ENCODE data around the gene DPP6. TPM values are rescaled to one million over a fixed set of nuclear protein-coding genes. Genes with fewer than 3 reads are reported as not detected.

DPP6 gene
- total RNA-seq, 3 donors from 2014 or later: 0.59 to 0.98 TPM; not detected in 1

DNA sequence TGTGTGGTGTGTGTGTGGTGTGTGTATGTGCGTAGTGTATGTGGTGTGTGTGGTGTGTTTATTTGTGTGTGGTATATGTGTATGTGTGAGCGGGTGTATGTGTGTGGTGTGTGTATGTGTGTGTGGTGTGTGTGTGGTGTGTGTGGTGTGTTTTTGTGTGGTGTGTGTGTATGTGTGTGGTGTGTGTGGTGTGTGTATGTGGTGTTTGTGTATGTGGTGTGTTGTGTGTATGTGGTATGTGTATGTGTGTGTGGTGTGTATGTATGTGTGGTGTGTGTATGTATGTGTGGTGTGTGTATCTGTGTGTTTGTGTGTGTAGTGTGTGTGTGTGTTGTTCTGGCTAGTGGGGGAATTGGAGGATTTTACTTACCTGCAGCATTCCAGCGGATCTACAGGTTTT is 523.3 kb downstream of the DPP6 start:
- no peaks in the 10 kb centered on the region for H3K4me1 ChIP-seq
- H3K27ac ChIP-seq: no peak overlapping the region
- intact Hi-C loops (cut with DNase I; ENCODE audit: low total_unique reads): no loop called here
- DNase-seq (ENCODE audit: low spot score in 2 of 2): no peak
- peaks cover 0 to 3% of the 10 kb centered on the region in 2 donors for H3K9me3 ChIP-seq
- no peaks in the 10 kb centered on the region for H3K27me3 ChIP-seq
- H3K4me3 ChIP-seq: no peak overlapping the region
- TF ChIP-seq POLR2AphosphoS5 (IDR thresholded peaks at IDR 0.05): no peak
- no peaks in the 10 kb centered on the region for H3K36me3 ChIP-seq

DNA sequence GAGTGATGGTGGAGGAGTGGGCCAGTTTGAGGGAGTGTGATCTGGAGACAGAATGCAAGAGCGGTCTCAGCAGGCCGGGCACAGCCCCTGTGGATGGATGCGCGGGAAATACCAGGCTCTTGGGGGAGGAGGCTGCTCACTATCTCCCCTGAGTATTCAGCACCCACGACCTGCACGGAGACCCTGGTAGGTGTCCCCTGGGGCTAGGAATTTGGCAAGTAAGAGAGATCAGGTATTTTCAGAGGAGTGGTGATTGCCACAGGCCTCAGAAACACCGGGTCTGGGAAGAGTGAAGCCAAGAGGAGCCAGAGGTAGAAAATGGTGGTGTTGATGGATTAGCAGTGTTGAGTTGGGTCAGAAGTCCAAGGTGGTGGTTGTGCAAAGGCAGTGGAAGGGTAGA is 524.4 kb downstream of the DPP6 start:
- no peak for DNase-seq (ENCODE audit: low spot score in 2 of 2)
- TF ChIP-seq, protein P1, sequence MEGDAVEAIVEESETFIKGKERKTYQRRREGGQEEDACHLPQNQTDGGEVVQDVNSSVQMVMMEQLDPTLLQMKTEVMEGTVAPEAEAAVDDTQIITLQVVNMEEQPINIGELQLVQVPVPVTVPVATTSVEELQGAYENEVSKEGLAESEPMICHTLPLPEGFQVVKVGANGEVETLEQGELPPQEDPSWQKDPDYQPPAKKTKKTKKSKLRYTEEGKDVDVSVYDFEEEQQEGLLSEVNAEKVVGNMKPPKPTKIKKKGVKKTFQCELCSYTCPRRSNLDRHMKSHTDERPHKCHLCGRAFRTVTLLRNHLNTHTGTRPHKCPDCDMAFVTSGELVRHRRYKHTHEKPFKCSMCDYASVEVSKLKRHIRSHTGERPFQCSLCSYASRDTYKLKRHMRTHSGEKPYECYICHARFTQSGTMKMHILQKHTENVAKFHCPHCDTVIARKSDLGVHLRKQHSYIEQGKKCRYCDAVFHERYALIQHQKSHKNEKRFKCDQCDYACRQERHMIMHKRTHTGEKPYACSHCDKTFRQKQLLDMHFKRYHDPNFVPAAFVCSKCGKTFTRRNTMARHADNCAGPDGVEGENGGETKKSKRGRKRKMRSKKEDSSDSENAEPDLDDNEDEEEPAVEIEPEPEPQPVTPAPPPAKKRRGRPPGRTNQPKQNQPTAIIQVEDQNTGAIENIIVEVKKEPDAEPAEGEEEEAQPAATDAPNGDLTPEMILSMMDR (IDR thresholded peaks at IDR 0.05): no peak
- TF ChIP-seq POLR2AphosphoS5 (IDR thresholded peaks at IDR 0.05): no peak
- no peak for TF ChIP-seq POLR2A (IDR thresholded peaks at IDR 0.05)
- no peak overlapping the region for H3K4me3 ChIP-seq
- H3K4me1 ChIP-seq: no peaks in the 10 kb centered on the region
- no peak overlapping the region for H3K27ac ChIP-seq
- no peaks in the 10 kb centered on the region for H3K27me3 ChIP-seq
- intact Hi-C loops (cut with DNase I; ENCODE audit: low total_unique reads): no loop called here
- H3K9me3 ChIP-seq: peaks cover 0 to 3% of the 10 kb centered on the region in 2 donors
- no peaks in the 10 kb centered on the region for H3K36me3 ChIP-seq

DNA sequence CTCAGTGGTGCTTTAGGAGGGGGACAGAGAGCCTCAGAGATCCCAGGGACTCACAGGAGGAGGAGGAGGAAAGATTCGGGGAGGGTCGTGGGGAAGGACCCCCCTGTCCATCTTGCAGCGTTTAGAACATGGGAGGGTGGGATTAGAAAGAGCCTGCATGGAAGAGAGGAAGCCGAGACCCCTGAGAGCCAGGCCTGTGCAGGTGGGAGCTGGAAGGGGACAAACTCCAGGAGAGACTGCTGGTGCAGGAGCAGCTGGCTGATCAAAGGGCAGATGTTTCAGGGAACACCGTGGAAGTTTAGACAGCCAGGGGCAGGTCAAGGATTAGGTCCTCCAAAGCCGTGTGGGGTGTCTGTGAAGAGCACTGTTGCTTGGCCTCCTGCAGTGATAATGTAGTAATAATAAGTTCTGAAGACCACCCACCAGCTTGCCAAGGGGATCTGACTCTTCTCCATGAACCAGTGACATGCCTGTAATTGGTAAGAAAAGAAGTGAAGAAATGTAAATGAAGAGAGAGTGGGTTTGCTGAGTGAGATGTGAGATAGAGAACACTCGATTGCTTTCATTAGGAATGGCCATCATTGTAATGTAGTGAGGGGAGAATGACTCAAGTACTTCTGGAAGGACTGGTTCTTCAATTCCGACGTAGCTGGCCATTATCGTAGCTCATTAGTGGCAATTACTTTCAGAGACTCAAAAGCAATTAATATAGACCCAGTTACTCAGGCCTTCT is 525.1 kb downstream of the DPP6 start:
- no peak for TF ChIP-seq POLR2A (IDR thresholded peaks at IDR 0.05)
- no peak for TF ChIP-seq POLR2AphosphoS5 (IDR thresholded peaks at IDR 0.05)
- TF ChIP-seq, protein P1 (IDR thresholded peaks at IDR 0.05): no peak
- no peaks in the 10 kb centered on the region for H3K36me3 ChIP-seq
- H3K27ac ChIP-seq: no peak overlapping the region
- intact Hi-C loops (cut with DNase I; ENCODE audit: low total_unique reads): no loop called here
- H3K9me3 ChIP-seq: peaks cover 0 to 1% of the 10 kb centered on the region in 2 donors
- no peak overlapping the region for H3K4me3 ChIP-seq
- H3K27me3 ChIP-seq: no peaks in the 10 kb centered on the region
- DNase-seq (ENCODE audit: low spot score in 2 of 2): no peak
- no peaks in the 10 kb centered on the region for H3K4me1 ChIP-seq

DNA sequence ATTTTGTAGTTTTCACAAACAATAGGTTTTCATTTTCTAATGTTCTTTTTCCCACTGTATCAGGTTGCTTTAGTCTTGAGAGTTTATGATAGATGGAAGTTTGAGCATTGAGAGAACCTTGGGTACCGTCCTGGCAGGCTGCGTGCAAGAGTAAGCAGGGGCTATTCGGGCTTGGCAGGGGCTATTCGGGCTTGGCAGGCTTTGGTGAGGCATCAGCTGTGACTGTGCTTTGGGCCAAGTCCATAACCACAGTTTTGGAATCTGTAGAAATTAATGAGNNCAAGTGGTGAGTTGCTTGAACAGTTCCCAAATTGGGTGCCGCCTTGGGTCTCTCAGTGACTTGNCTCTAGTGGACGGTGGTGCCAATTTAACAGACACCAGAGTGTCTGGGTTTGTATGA is 526.1 kb downstream of the DPP6 start:
- H3K4me1 ChIP-seq: no peaks in the 10 kb centered on the region
- TF ChIP-seq, protein P1 (IDR thresholded peaks at IDR 0.05): no peak
- no peak for TF ChIP-seq POLR2A (IDR thresholded peaks at IDR 0.05)
- TF ChIP-seq POLR2AphosphoS5 (IDR thresholded peaks at IDR 0.05): no peak
- H3K9me3 ChIP-seq: peaks cover 0 to 11% of the 10 kb centered on the region in 2 donors
- H3K27me3 ChIP-seq: no peaks in the 10 kb centered on the region
- H3K27ac ChIP-seq: no peak overlapping the region
- intact Hi-C loops (cut with DNase I; ENCODE audit: low total_unique reads): no loop called here
- H3K4me3 ChIP-seq: no peak overlapping the region
- no peaks in the 10 kb centered on the region for H3K36me3 ChIP-seq
- no peak for DNase-seq (ENCODE audit: low spot score in 2 of 2)

DNA sequence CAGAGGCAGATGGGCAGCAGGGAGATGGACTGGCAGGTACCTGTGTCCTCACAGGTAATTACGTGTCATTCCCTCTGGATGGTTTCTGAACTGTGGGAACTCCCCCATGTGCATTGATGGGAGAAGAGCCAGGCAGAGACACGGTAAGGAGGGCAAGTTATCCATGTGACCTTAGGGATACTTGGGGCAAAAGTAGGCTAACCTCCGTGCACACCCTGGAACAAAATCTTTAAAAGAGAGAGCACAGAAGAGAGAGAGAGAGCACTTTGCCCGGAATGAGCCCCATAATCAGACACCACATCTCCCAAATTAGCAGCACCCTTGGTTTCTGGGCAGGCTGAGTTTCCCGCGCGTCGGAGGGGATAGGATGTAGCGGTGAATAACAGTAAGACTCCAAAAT is 527.5 kb downstream of the DPP6 start:
- Histone ChIP-seq H3K9me3 (peaks cover 0 to 18% of the 10 kb centered on the region in 2 donors), H3K27me3 (no peaks in the 10 kb centered on the region), H3K27ac (no peak overlapping the region), H3K4me1 (no peaks in the 10 kb centered on the region), H3K4me3 (no peak overlapping the region), H3K36me3 (no peaks in the 10 kb centered on the region)
- intact Hi-C loops (cut with DNase I; ENCODE audit: low total_unique reads): no loop called here
- TF ChIP-seq POLR2AphosphoS5 (IDR thresholded peaks at IDR 0.05): no peak
- TF ChIP-seq, protein P1 (IDR thresholded peaks at IDR 0.05): no peak
- TF ChIP-seq POLR2A (IDR thresholded peaks at IDR 0.05): no peak
- no peak for DNase-seq (ENCODE audit: low spot score in 2 of 2)
